ENCODE data around the gene NBR1.
"Not testable (repeated sequence)": the region's sequence is repeated elsewhere in the genome, so short reads cannot be mapped to it uniquely, and the experiment has no call there.

The NBR1 gene

GRCh38 chr17:43133439-43133838 lies 37.6 kb upstream of the NBR1 start:
- H3K9me3 ChIP-seq (ENCODE audit: insufficient read depth, low read depth, low read length); H3K23ac ChIP-seq (ENCODE audit: low read length); H3K27me3 ChIP-seq (ENCODE audit: insufficient read depth, low read length); H3K4me3 ChIP-seq (ENCODE audit: low read depth, low read length); H3K9ac ChIP-seq (ENCODE audit: low read length); H4K91ac ChIP-seq (ENCODE audit: low read depth, low read length); H4K8ac ChIP-seq (ENCODE audit: low read depth, low read length); H3K79me1 ChIP-seq (ENCODE audit: low read length); DNase-seq; H3K4ac ChIP-seq (ENCODE audit: low read depth, low read length); H2BK5ac ChIP-seq (ENCODE audit: low read depth, low read length, poor library complexity); H2AFZ ChIP-seq (ENCODE audit: insufficient read depth, low read length, poor library complexity); H3K27ac ChIP-seq (ENCODE audit: low read depth, low read length); H2AK5ac ChIP-seq (ENCODE audit: low read length); H3K4me1 ChIP-seq (ENCODE audit: control insufficient read depth in 1 of 2, insufficient read depth in 2 of 2, low read length in 2 of 2); H4K12ac ChIP-seq (ENCODE audit: low read depth, low read length); H2BK120ac ChIP-seq (ENCODE audit: insufficient read depth, low read length, poor library complexity); H3K14ac ChIP-seq (ENCODE audit: low read length); H3K4me2 ChIP-seq (ENCODE audit: low read length); H3K18ac ChIP-seq (ENCODE audit: low read length); H3K79me2 ChIP-seq (ENCODE audit: control insufficient read depth, insufficient read depth, low read length, poor library complexity); H2BK12ac ChIP-seq (ENCODE audit: low read length): not testable (repeated sequence)
- WGBS (ENCODE audit: extremely low coverage, insufficient coverage, insufficient read length) = no CpG with 5 or more reads among the region's 5 CpGs
- H3K36me3 ChIP-seq (ENCODE audit: control insufficient read depth in 1 of 2, insufficient read depth in 2 of 2, low read length in 2 of 2) = peaks cover 8 to 19% of the 10 kb centered on the region in 2 experiments

- Histone ChIP-seq H3K4ac (ENCODE audit: low read depth, low read length) (no peak overlapping the region), H3K23ac (ENCODE audit: low read length) (no peak overlapping the region), H4K12ac (ENCODE audit: low read depth, low read length) (no peak overlapping the region), H3K36me3 (ENCODE audit: control insufficient read depth in 1 of 2, insufficient read depth in 2 of 2, low read length in 2 of 2) (peaks cover 8 to 19% of the 10 kb centered on the region in 2 experiments), H2BK12ac (ENCODE audit: low read length) (no peak overlapping the region), H3K27ac (ENCODE audit: low read depth, low read length) (no peak overlapping the region), H3K18ac (ENCODE audit: low read length) (no peak overlapping the region), H3K14ac (ENCODE audit: low read length) (no peak overlapping the region), H4K8ac (ENCODE audit: low read depth, low read length) (no peak overlapping the region), H3K79me2 (ENCODE audit: control insufficient read depth, insufficient read depth, low read length, poor library complexity) (no peaks in the 10 kb centered on the region), H3K9ac (ENCODE audit: low read length) (no peak overlapping the region), H3K4me2 (ENCODE audit: low read length) (no peak overlapping the region), H3K4me3 (ENCODE audit: low read depth, low read length) (no peak overlapping the region), H2AK5ac (ENCODE audit: low read length) (no peak overlapping the region), H3K4me1 (ENCODE audit: control insufficient read depth in 1 of 2, insufficient read depth in 2 of 2, low read length in 2 of 2) (no peaks in the 10 kb centered on the region), H4K91ac (ENCODE audit: low read depth, low read length) (no peak overlapping the region), H3K9me3 (ENCODE audit: insufficient read depth, low read depth, low read length) (no peaks in the 10 kb centered on the region), H2BK120ac (ENCODE audit: insufficient read depth, low read length, poor library complexity) (no peak overlapping the region), H3K79me1 (ENCODE audit: low read length) (no peaks in the 10 kb centered on the region), H2BK5ac (ENCODE audit: low read depth, low read length, poor library complexity) (no peak overlapping the region), H3K27me3 (ENCODE audit: insufficient read depth, low read length) (no peaks in the 10 kb centered on the region), H2AFZ (ENCODE audit: insufficient read depth, low read length, poor library complexity) (no peak overlapping the region)
- no CpG with 5 or more reads among the region's 25 CpGs for WGBS (ENCODE audit: extremely low coverage, insufficient coverage, insufficient read length)
- no peak for DNase-seq
These were observed 36.1 kb upstream of the NBR1 start for GRCh38 chr17:43134774-43135453.

- Histone ChIP-seq H3K23ac (ENCODE audit: low read length) (no peak overlapping the region), H4K8ac (ENCODE audit: low read depth, low read length) (no peak overlapping the region)
- WGBS (ENCODE audit: extremely low coverage, insufficient coverage, insufficient read length) = no CpG with 5 or more reads among the region's 19 CpGs
These were observed 35.6 kb upstream of the NBR1 start for GRCh38 chr17:43135454-43135819.

GRCh38 chr17:43136574-43136973 lies 34.4 kb upstream of the NBR1 start:
- not testable (repeated sequence) for H3K9ac ChIP-seq (ENCODE audit: low read length); H2BK5ac ChIP-seq (ENCODE audit: low read depth, low read length, poor library complexity); H3K18ac ChIP-seq (ENCODE audit: low read length); H2BK120ac ChIP-seq (ENCODE audit: insufficient read depth, low read length, poor library complexity); H3K14ac ChIP-seq (ENCODE audit: low read length); H3K23ac ChIP-seq (ENCODE audit: low read length); H3K4me1 ChIP-seq (ENCODE audit: control insufficient read depth in 1 of 2, insufficient read depth in 2 of 2, low read length in 2 of 2); DNase-seq; H2BK12ac ChIP-seq (ENCODE audit: low read length); H2AFZ ChIP-seq (ENCODE audit: insufficient read depth, low read length, poor library complexity); H3K9me3 ChIP-seq (ENCODE audit: insufficient read depth, low read depth, low read length); H3K27me3 ChIP-seq (ENCODE audit: insufficient read depth, low read length); H2AK5ac ChIP-seq (ENCODE audit: low read length); H3K27ac ChIP-seq (ENCODE audit: low read depth, low read length); H3K79me1 ChIP-seq (ENCODE audit: low read length); H4K8ac ChIP-seq (ENCODE audit: low read depth, low read length); H3K79me2 ChIP-seq (ENCODE audit: control insufficient read depth, insufficient read depth, low read length, poor library complexity); H4K12ac ChIP-seq (ENCODE audit: low read depth, low read length); H4K91ac ChIP-seq (ENCODE audit: low read depth, low read length); H3K4ac ChIP-seq (ENCODE audit: low read depth, low read length); H3K4me2 ChIP-seq (ENCODE audit: low read length); H3K4me3 ChIP-seq (ENCODE audit: low read depth, low read length)
- H3K36me3 ChIP-seq (ENCODE audit: control insufficient read depth in 1 of 2, insufficient read depth in 2 of 2, low read length in 2 of 2) = peaks cover 11 to 19% of the 10 kb centered on the region in 2 experiments
- WGBS (ENCODE audit: extremely low coverage, insufficient coverage, insufficient read length) = no CpG with 5 or more reads among the region's 3 CpGs

More at GRCh38 chr17:43135454-43135819, 35.6 kb upstream of the NBR1 start:
- Histone ChIP-seq H3K18ac (ENCODE audit: low read length) (no peak overlapping the region), H3K4me2 (ENCODE audit: low read length) (no peak overlapping the region), H3K27ac (ENCODE audit: low read depth, low read length) (no peak overlapping the region), H4K91ac (ENCODE audit: low read depth, low read length) (no peak overlapping the region), H3K4me1 (ENCODE audit: control insufficient read depth in 1 of 2, insufficient read depth in 2 of 2, low read length in 2 of 2) (no peaks in the 10 kb centered on the region), H3K79me2 (ENCODE audit: control insufficient read depth, insufficient read depth, low read length, poor library complexity) (no peaks in the 10 kb centered on the region), H3K9ac (ENCODE audit: low read length) (no peak overlapping the region), H2AFZ (ENCODE audit: insufficient read depth, low read length, poor library complexity) (no peak overlapping the region), H2AK5ac (ENCODE audit: low read length) (no peak overlapping the region), H3K4me3 (ENCODE audit: low read depth, low read length) (no peak overlapping the region), H2BK12ac (ENCODE audit: low read length) (no peak overlapping the region), H3K79me1 (ENCODE audit: low read length) (no peaks in the 10 kb centered on the region), H2BK120ac (ENCODE audit: insufficient read depth, low read length, poor library complexity) (no peak overlapping the region), H3K27me3 (ENCODE audit: insufficient read depth, low read length) (no peaks in the 10 kb centered on the region), H4K12ac (ENCODE audit: low read depth, low read length) (no peak overlapping the region), H3K14ac (ENCODE audit: low read length) (no peak overlapping the region), H3K4ac (ENCODE audit: low read depth, low read length) (no peak overlapping the region), H3K36me3 (ENCODE audit: control insufficient read depth in 1 of 2, insufficient read depth in 2 of 2, low read length in 2 of 2) (peaks cover 8 to 19% of the 10 kb centered on the region in 2 experiments), H3K9me3 (ENCODE audit: insufficient read depth, low read depth, low read length) (no peaks in the 10 kb centered on the region), H2BK5ac (ENCODE audit: low read depth, low read length, poor library complexity) (no peak overlapping the region)
- no peak for DNase-seq

Measured in trophoblast cell (in vitro differentiated cells and primary cell).